ENCODE data around the gene CCDC197. TPM values are rescaled to one million over a fixed set of nuclear protein-coding genes. Genes with fewer than 3 reads are reported as not detected.

CCDC197 gene
- polyA plus RNA-seq, 1 donor = not detected

DNA sequence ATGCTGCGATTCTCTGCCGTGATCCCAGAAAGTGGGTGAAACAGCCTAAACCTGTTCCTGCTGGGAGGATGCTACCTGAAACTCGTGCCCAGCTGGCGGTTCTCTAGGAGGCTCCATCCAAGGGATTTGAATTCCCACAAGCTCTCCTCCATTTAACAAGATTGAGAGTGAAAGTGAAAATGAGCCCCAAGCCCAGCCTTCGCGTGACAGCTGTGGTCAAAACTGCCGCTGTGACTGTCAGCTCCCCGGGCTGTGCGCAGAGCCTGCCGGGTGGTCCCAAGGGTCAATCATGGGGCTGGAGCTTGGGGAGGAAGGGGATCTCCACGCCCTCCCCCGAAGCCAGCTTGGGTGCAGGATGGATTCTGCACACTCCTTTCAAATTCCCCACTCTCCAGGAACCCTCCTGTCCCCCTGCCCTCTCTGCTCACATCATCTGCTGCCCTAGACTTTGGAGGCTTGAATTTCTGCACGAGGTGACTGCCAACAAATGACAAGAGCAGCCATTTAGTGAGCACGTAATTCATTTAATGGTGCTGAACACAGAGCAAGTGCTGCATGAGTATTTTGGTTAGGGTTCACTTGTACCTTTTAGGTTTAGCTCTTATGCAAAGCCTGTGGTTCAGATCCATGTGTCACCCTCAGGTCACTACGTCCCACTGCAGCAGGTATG is 26.0 kb upstream of the CCDC197 start:
- H3K27ac ChIP-seq (ENCODE audit: low read length) = no peak overlapping the region
- H3K4me1 ChIP-seq (ENCODE audit: control insufficient read depth, insufficient read depth, low read length) = no peaks in the 10 kb centered on the region
- 60% methylated on average over 2 of the region's 15 CpGs for WGBS (ENCODE audit: insufficient coverage, low lambda C conversion rate)
- H3K9me3 ChIP-seq (ENCODE audit: control insufficient read depth, low read depth, low read length) = no peaks in the 10 kb centered on the region
- no peaks in the 10 kb centered on the region for H3K27me3 ChIP-seq (ENCODE audit: control insufficient read depth, insufficient read depth, low read length)
- H3K36me3 ChIP-seq (ENCODE audit: control insufficient read depth, insufficient read depth, low read length) = no peaks in the 10 kb centered on the region
- DNase-seq = peak in 1 of 2 donors; percentile 39
- no peak overlapping the region for H3K4me3 ChIP-seq (ENCODE audit: low read length)

DNA sequence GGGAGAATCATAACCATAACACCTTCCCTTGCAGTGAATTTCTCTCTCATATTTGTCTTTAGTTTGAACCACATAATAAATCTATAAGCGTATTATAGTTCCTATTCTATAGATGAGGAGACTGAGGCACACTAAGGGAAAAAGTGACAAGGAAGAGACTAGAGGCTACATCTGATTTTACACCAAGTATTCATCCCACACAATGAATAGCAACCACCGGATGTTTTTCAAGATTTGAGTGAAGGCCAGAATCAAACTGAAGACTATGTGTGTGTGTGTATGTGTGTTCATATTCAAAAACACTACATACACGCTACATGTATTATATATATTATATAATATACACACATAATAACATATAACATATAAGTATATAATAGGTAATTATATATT is 25.5 kb upstream of the CCDC197 start:
- H3K36me3 ChIP-seq (ENCODE audit: control insufficient read depth, insufficient read depth, low read length) = no peaks in the 10 kb centered on the region
- no peaks in the 10 kb centered on the region for H3K9me3 ChIP-seq (ENCODE audit: control insufficient read depth, low read depth, low read length)
- H3K4me1 ChIP-seq (ENCODE audit: control insufficient read depth, insufficient read depth, low read length) = no peaks in the 10 kb centered on the region
- H3K27me3 ChIP-seq (ENCODE audit: control insufficient read depth, insufficient read depth, low read length) = no peaks in the 10 kb centered on the region
- no peak for DNase-seq
- H3K4me3 ChIP-seq (ENCODE audit: low read length) = no peak overlapping the region
- H3K27ac ChIP-seq (ENCODE audit: low read length) = no peak overlapping the region
- WGBS (ENCODE audit: insufficient coverage, low lambda C conversion rate) = 83% methylated on average over 1 of the region's 3 CpGs

DNA sequence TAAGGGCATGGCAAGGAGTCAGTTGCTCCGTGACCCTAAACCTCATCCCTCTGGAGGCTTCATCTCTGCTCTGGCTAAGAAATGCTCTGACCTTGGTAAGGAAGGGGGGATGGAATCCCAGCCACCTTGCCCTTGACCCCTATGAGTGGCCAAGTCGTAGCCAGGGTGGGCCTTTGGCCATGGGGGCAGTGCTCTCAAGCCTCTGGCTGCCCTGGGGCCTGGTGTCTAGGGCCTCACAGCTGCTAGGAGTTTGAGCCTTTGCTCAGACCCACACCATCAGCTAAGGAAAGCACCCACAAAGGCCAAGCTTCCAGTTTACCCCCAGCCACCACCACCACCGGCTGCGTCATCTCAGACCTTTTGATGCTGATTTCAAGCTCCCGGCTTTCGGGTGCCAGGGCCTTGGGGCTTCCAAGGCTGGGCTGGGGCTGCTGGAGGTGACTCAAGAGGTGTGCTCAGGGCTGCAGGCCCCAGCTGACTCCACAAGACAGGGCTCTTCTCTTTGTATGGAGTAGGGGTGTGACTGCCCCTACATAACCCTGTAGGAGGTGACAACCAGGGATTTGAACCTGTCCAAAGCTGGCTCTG is 24.4 kb upstream of the CCDC197 start:
- no CpG with 5 or more reads among the region's 6 CpGs for WGBS (ENCODE audit: insufficient coverage, low lambda C conversion rate)
- no peak for DNase-seq
- H3K27me3 ChIP-seq (ENCODE audit: control insufficient read depth, insufficient read depth, low read length) = no peaks in the 10 kb centered on the region
- H3K27ac ChIP-seq (ENCODE audit: low read length) = no peak overlapping the region
- H3K4me3 ChIP-seq (ENCODE audit: low read length) = no peak overlapping the region
- no peaks in the 10 kb centered on the region for H3K9me3 ChIP-seq (ENCODE audit: control insufficient read depth, low read depth, low read length)
- H3K4me1 ChIP-seq (ENCODE audit: control insufficient read depth, insufficient read depth, low read length) = no peaks in the 10 kb centered on the region
- no peaks in the 10 kb centered on the region for H3K36me3 ChIP-seq (ENCODE audit: control insufficient read depth, insufficient read depth, low read length)

DNA sequence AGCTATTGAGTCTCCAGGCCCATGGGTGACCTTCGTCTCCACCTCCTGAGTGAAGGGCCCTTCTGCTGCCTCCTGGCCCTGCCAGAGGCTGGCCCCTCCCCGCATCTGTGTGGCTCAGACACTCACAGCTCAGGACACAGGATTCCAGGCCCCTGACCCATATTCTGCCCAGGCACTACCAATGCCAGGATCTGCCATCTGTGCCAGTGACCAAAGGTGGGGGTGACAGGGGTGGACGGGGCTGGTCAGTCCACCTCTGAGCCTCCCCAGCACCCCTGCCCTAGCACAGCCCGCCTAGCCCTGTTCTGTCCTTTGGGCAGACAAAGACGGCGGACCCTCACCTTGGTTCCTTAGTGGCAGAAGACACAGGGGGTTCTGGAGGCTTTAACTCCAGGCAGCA is 23.5 kb upstream of the CCDC197 start:
- H3K4me3 ChIP-seq (ENCODE audit: low read length) = no peak overlapping the region
- H3K4me1 ChIP-seq (ENCODE audit: control insufficient read depth, insufficient read depth, low read length) = no peaks in the 10 kb centered on the region
- no peaks in the 10 kb centered on the region for H3K9me3 ChIP-seq (ENCODE audit: control insufficient read depth, low read depth, low read length)
- H3K27ac ChIP-seq (ENCODE audit: low read length) = no peak overlapping the region
- WGBS (ENCODE audit: insufficient coverage, low lambda C conversion rate) = no CpG with 5 or more reads among the region's 6 CpGs
- no peaks in the 10 kb centered on the region for H3K36me3 ChIP-seq (ENCODE audit: control insufficient read depth, insufficient read depth, low read length)
- no peaks in the 10 kb centered on the region for H3K27me3 ChIP-seq (ENCODE audit: control insufficient read depth, insufficient read depth, low read length)
- no peak for DNase-seq

DNA sequence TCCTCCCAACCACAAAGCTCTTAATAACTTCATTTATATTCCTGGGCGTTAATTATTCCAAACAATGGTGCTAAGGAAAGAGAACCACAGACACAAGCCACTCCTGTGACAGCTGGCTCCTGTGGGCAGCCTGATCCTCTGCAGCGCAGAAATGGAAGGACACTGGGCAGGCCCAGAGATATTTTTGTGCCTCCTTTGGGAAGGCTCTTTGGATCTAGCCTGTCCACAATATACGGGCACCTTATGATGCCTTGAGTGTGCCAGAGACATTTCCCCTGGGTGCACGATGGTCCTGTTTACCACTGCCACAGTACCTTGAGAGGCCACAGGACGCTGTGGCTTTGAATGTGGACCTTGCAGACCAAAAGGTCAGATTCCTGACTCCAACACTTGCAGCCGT is 22.8 kb upstream of the CCDC197 start:
- 83% methylated on average over 1 of the region's 6 CpGs for WGBS (ENCODE audit: insufficient coverage, low lambda C conversion rate)
- Histone ChIP-seq H3K4me1 (ENCODE audit: control insufficient read depth, insufficient read depth, low read length) (no peaks in the 10 kb centered on the region), H3K36me3 (ENCODE audit: control insufficient read depth, insufficient read depth, low read length) (no peaks in the 10 kb centered on the region), H3K4me3 (ENCODE audit: low read length) (peak overlapping the region; percentile 34), H3K9me3 (ENCODE audit: control insufficient read depth, low read depth, low read length) (no peaks in the 10 kb centered on the region), H3K27me3 (ENCODE audit: control insufficient read depth, insufficient read depth, low read length) (no peaks in the 10 kb centered on the region), H3K27ac (ENCODE audit: low read length) (no peak overlapping the region)
- no peak for DNase-seq

DNA sequence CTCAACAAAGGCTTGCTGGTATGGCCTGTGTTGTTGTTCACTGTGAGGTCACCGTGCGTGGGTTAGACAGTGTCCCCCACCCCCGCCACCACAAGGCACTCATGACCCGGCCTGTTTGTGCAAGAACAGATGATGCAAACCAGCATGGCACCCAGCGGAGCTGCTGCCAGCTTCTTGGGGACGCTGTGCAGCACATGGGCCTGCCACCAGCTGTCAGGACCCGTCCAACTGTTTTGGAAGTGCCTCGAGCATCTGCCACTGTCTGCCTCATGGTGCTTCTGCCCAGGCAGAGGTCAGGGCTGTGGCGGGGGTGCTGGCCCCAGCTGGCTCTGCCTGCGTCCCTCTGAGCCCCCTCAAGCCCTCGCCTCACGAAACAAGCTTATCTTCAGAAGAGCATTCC is 22.3 kb upstream of the CCDC197 start:
- peak overlapping the region; percentile 34 for H3K4me3 ChIP-seq (ENCODE audit: low read length)
- no peak for DNase-seq
- H3K27ac ChIP-seq (ENCODE audit: low read length) = no peak overlapping the region
- no peaks in the 10 kb centered on the region for H3K27me3 ChIP-seq (ENCODE audit: control insufficient read depth, insufficient read depth, low read length)
- no peaks in the 10 kb centered on the region for H3K36me3 ChIP-seq (ENCODE audit: control insufficient read depth, insufficient read depth, low read length)
- no CpG with 5 or more reads among the region's 12 CpGs for WGBS (ENCODE audit: insufficient coverage, low lambda C conversion rate)
- no peaks in the 10 kb centered on the region for H3K9me3 ChIP-seq (ENCODE audit: control insufficient read depth, low read depth, low read length)
- no peaks in the 10 kb centered on the region for H3K4me1 ChIP-seq (ENCODE audit: control insufficient read depth, insufficient read depth, low read length)

DNA sequence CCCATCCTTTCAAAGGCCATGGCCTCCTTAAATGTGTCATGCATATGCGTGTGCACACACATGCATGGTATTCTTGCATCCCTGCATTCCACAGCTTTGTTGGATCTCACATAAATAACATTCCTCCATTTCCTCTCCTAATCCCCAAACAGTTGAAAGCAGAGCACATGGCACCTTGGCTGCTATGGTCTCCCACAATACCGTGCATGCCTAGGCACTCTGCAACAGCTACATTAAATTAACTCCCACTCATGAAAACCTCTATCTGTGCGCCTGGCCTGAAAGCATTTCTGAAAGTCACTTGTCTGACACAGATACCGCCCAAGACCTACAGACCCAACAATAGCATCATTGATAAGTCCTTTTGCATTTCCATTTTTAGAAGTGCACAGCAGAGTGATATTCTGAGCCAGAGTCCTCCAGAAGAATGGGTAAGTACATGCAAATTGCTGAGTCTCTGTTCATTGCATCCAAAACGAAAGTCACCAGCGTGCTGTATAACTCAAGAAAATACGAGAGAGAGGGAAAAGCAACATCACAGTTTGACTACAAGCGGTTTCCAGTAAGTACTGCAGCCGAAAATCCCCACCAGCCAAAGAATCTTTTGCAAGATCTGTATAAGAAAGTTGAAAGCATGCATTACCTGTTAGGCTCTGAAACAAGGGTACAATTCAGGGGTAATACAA is 21.2 kb upstream of the CCDC197 start:
- H3K27me3 ChIP-seq (ENCODE audit: control insufficient read depth, insufficient read depth, low read length) = no peaks in the 10 kb centered on the region
- no peak for DNase-seq
- peak overlapping the region; percentile 34 for H3K4me3 ChIP-seq (ENCODE audit: low read length)
- 80% methylated on average over 2 of the region's 9 CpGs for WGBS (ENCODE audit: insufficient coverage, low lambda C conversion rate)
- H3K9me3 ChIP-seq (ENCODE audit: control insufficient read depth, low read depth, low read length) = no peaks in the 10 kb centered on the region
- peak overlapping the region; percentile 70 for H3K27ac ChIP-seq (ENCODE audit: low read length)
- H3K36me3 ChIP-seq (ENCODE audit: control insufficient read depth, insufficient read depth, low read length) = no peaks in the 10 kb centered on the region
- H3K4me1 ChIP-seq (ENCODE audit: control insufficient read depth, insufficient read depth, low read length) = no peaks in the 10 kb centered on the region

DNA sequence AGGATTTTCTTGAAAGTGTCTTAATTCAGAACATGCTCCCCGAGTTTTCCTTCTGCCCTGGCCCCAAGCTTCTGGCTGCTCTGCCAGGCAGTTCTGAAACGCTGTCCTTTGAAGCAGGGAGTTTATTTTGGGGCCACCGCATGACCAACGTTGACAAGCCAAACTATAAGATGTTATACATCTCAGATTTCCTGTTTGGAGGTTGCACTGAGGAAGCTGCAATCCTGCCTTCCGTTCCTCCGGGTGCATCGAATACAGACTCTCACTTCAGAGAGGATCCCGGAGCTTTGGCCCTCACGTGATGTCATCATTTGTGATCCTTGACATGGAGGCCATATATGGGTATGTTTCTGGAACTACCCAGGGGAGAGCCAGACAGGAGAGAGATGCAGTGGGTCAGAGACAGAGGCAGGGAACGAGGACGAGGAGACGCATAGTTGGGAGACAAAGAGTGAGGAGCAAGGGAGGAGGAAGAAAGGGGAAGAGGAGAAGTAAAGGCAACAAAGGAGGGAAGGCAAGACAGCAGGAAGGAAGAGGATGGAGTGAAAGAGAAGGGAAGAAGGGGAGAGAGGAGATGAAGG is 20.5 kb upstream of the CCDC197 start, which contains the start of gene ASB2:
TSS of gene ASB2 (minus strand) at position 94 of the 581 bp plus-strand sequence. CDS start 12,031 bp downstream, outside the sequence.
- H3K27me3 ChIP-seq (ENCODE audit: control insufficient read depth, insufficient read depth, low read length) = no peaks in the 10 kb centered on the region
- H3K27ac ChIP-seq (ENCODE audit: low read length) = peak within 1 kb of the TSS; percentile 70
- peak in 1 of 2 donors; percentile 31 for DNase-seq
- peak within 1 kb of the TSS; percentile 34 for H3K4me3 ChIP-seq (ENCODE audit: low read length)
- 56% methylated on average over 3 of the region's 12 CpGs for WGBS (ENCODE audit: insufficient coverage, low lambda C conversion rate)
- no peaks in the 10 kb centered on the region for H3K9me3 ChIP-seq (ENCODE audit: control insufficient read depth, low read depth, low read length)
- H3K4me1 ChIP-seq (ENCODE audit: control insufficient read depth, insufficient read depth, low read length) = peaks cover 4% of the 10 kb centered on the region
- H3K36me3 ChIP-seq (ENCODE audit: control insufficient read depth, insufficient read depth, low read length) = no peaks in the 10 kb centered on the region

DNA sequence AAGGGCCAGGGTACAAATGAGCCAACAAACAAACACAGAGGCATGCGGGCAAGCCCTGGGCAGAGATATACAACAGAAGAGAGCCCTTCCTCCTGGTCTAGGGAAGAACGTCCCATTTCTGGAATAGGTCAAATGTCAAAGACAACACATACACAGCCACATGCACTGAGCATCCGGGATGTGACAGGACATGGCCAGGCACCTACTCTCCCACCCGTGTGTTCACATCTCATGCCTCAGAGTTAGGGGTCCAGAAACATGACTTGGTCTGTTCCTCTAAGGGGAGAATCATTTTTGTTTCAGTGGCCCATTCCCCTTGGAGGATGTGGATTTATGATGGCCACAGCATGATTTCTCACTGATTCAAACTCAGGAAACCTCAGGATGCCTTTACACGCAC is 19.9 kb upstream of the CCDC197 start:
- WGBS (ENCODE audit: insufficient coverage, low lambda C conversion rate) = no CpG with 5 or more reads among the region's 5 CpGs
- no peaks in the 10 kb centered on the region for H3K27me3 ChIP-seq (ENCODE audit: control insufficient read depth, insufficient read depth, low read length)
- DNase-seq = no peak
- no peaks in the 10 kb centered on the region for H3K36me3 ChIP-seq (ENCODE audit: control insufficient read depth, insufficient read depth, low read length)
- H3K4me1 ChIP-seq (ENCODE audit: control insufficient read depth, insufficient read depth, low read length) = peaks cover 10% of the 10 kb centered on the region
- H3K4me3 ChIP-seq (ENCODE audit: low read length) = no peak overlapping the region
- H3K9me3 ChIP-seq (ENCODE audit: control insufficient read depth, low read depth, low read length) = no peaks in the 10 kb centered on the region
- peak overlapping the region; percentile 70 for H3K27ac ChIP-seq (ENCODE audit: low read length)

DNA sequence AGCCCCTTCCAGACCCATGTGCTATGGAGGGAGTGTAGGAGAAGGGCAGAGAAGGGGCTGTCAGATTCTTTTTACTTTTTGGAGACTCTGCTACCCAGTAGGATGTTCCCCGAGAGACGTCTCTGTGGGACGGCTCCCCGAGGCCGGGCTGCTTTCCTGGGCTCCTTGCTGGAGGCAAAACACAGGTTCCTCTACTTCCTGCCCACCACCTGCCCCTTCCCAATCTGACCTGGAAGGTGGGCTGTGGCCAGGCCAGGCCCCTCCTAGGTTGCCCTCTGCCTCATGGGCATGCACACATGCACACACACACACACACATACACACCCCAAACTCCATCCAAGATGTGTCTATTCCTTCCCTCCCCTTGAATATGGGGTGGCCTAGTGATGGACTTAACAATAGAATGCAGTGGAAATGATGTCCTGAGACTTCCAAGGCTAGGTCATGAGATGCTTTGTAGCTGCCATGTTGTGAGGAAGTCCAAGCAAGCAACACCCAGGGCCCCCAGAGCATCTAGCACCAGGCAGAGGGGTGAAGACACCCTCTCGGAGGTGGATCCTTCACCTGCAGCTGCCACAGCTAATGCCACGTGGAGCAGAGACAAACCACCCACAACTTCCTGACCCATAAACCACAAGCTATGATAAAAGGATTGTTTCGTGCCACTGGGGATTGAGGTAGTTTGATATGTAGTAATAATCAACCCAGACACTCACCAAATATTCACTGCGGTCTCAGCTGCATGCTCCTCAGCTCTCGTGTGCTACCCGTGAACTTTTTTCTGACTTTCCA is 19.1 kb upstream of the CCDC197 start:
- 92% methylated on average over 2 of the region's 11 CpGs for WGBS (ENCODE audit: insufficient coverage, low lambda C conversion rate)
- H3K9me3 ChIP-seq (ENCODE audit: control insufficient read depth, low read depth, low read length) = no peaks in the 10 kb centered on the region
- H3K27me3 ChIP-seq (ENCODE audit: control insufficient read depth, insufficient read depth, low read length) = no peaks in the 10 kb centered on the region
- no peak overlapping the region for H3K4me3 ChIP-seq (ENCODE audit: low read length)
- H3K4me1 ChIP-seq (ENCODE audit: control insufficient read depth, insufficient read depth, low read length) = peaks cover 10% of the 10 kb centered on the region
- H3K27ac ChIP-seq (ENCODE audit: low read length) = peak overlapping the region; percentile 70
- no peaks in the 10 kb centered on the region for H3K36me3 ChIP-seq (ENCODE audit: control insufficient read depth, insufficient read depth, low read length)
- DNase-seq = no peak
